K562 (cell line): Measurements from ENCODE around the gene EPSTI1. TPM values are rescaled to one million over a fixed set of nuclear protein-coding genes. Genes with fewer than 3 reads are reported as not detected.

Experiments used
- ATAC-seq: fragments of 200-7000 bp; cut with Tn5 transposase; 3 replicates; pipeline ENCODE4 v1.9.1; 2020; ENCODE audit warnings: moderate library complexity
- BruUV-seq: library from RNA; stranded (reverse); fragments of 400-500 nt; replicated peaks from 2 replicates; lab custom pipeline; 2021; lab: Mats Ljungman, UMichigan
- CTCF ChIA-PET: fragments of 300-600 bp; formaldehyde crosslinking; extraction: SDS; loops from one replicate; lab custom pipeline; 2021; ENCODE audit warnings: low intra/inter-chr PET ratio; lab: Yijun Ruan, JAX
- POLR2A ChIA-PET: fragments of 300-600, 350-650 bp; sonication (Branson Sonifier 250); formaldehyde crosslinking; extraction: SDS; loops from one replicate; lab custom pipeline; 2021; ENCODE audit warnings: antibody characterized with exemption, inconsistent platforms; lab: Yijun Ruan, JAX
- DNase-seq, 4 experiments: peaks; one replicate each; pipeline versions ENCODE4 v3.0.0 to v3.0.0-alpha.2; 2011 to 2018; ENCODE audit warnings: low spot score in 3 of 4, mixed read lengths in 3 of 4; ENCODE audit errors: extremely low read depth in 1 of 4
- FAIRE-seq: peaks from 2 replicates; lab custom pipeline; 2011; peaks lifted over from hg19 to GRCh38; lab: Jason Lieb, UNC
- H2AFZ ChIP-seq: 2 replicates; pipeline ENCODE4 v1.6.0; 2011; ENCODE audit warnings: low read depth, low read length, control low read depth, inconsistent platforms
- H3K27ac ChIP-seq: fragments of 200-600 bp; 3 replicates; pipeline ENCODE4 v1.8.0; 2011; ENCODE audit warnings: low read depth, mild to moderate bottlenecking, control low read depth, inconsistent platforms, low read length, moderate library complexity, mixed read lengths; ENCODE audit errors: extremely low read depth
- H3K27me3 ChIP-seq, 2 experiments: fragments of 300-600 bp in 1 of 2; 2 replicates in 1 of 2; 3 replicates in 1 of 2; pipeline versions ENCODE4 v1.6.0 to v1.8.0; 2011; ENCODE audit warnings: inconsistent platforms in 2 of 2, low read length in 2 of 2, mild to moderate bottlenecking in 1 of 2, mixed read lengths in 1 of 2, moderate library complexity in 1 of 2; ENCODE audit not compliant: control insufficient read depth in 2 of 2, insufficient read depth in 2 of 2
- H3K36me3 ChIP-seq: fragments of 300-600 bp; 3 replicates; pipeline ENCODE4 v1.8.0; 2011; ENCODE audit warnings: mild to moderate bottlenecking, low read length, inconsistent platforms; ENCODE audit not compliant: control insufficient read depth, insufficient read depth
- H3K4me1 ChIP-seq, 2 experiments: fragments of 200-600 bp in 1 of 2; replicated peaks in 1 of 2; 2 replicates in 1 of 2; 3 replicates in 1 of 2; pipeline versions ENCODE4 v1.5.1 to v1.8.0; 2011; ENCODE audit warnings: inconsistent platforms in 2 of 2, low read length in 2 of 2, mild to moderate bottlenecking in 1 of 2, mixed read lengths in 1 of 2, moderate library complexity in 1 of 2; ENCODE audit not compliant: control insufficient read depth in 2 of 2, insufficient read depth in 2 of 2
- H3K4me2 ChIP-seq: 2 replicates; pipeline ENCODE4 v1.6.1; 2011; ENCODE audit warnings: low read length, control low read depth, inconsistent platforms, mixed read lengths; ENCODE audit not compliant: insufficient read depth
- H3K4me3 ChIP-seq: fragments of 200-600 bp; sonication (generic), shearing (Covaris generic); 2 replicates; pipeline ENCODE4 v1.5.1; 2016; ENCODE audit warnings: control low read depth, inconsistent platforms
- H3K79me2 ChIP-seq: fragments of 200-600 bp; 3 replicates; pipeline ENCODE4 v1.8.0; 2011; ENCODE audit warnings: low read length, inconsistent platforms; ENCODE audit not compliant: control insufficient read depth, insufficient read depth
- H3K9ac ChIP-seq, 2 experiments: 2 replicates each; pipeline versions ENCODE4 v1.6.0 to v1.6.1; 2011; ENCODE audit warnings: low read depth in 2 of 2, low read length in 2 of 2, control low read depth in 1 of 2, inconsistent platforms in 1 of 2, mild to moderate bottlenecking in 1 of 2, mixed read lengths in 1 of 2; ENCODE audit not compliant: insufficient read depth in 1 of 2
- H3K9me1 ChIP-seq: one replicate; pipeline ENCODE4 v1.6.0; 2011; ENCODE audit warnings: inconsistent platforms, mild to moderate bottlenecking, low read length, moderate library complexity; ENCODE audit not compliant: control insufficient read depth, insufficient read depth
- H3K9me3 ChIP-seq: replicated peaks from 2 replicates; pipeline ENCODE4 v1.5.1; 2011; ENCODE audit warnings: low read depth, low read length, inconsistent platforms; ENCODE audit not compliant: control insufficient read depth, insufficient read depth
- H4K20me1 ChIP-seq: replicated peaks from 2 replicates; pipeline ENCODE4 v1.6.1; 2011; ENCODE audit warnings: low read length, inconsistent platforms, mixed read lengths; ENCODE audit not compliant: control insufficient read depth, insufficient read depth
- BRCA1 ChIP-seq, 2 experiments: fragments of 450-650 bp in 1 of 2; sonication (generic) in 1 of 2; formaldehyde crosslinking in 1 of 2; IDR thresholded peaks; 2 replicates each; pipeline versions ENCODE4 v1.5.0 to v1.6.1; 2017 to 2020; ENCODE audit warnings: mild to moderate bottlenecking in 1 of 2, missing genetic modification reagents in 1 of 2
- ESRRA ChIP-seq: fragments of 450-650 bp; IDR thresholded peaks from 2 replicates; pipeline ENCODE4 v1.6.1; 2014; ENCODE audit warnings: low read depth, mild to moderate bottlenecking, moderate library complexity, borderline replicate concordance
- HES1 ChIP-seq: fragments of 450-650 bp; IDR thresholded peaks from 2 replicates; pipeline ENCODE4 v1.6.1; 2016; ENCODE audit warnings: low read depth, mild to moderate bottlenecking, moderate library complexity
- MEIS2 ChIP-seq: fragments of 450-650 bp; IDR thresholded peaks from 2 replicates; pipeline ENCODE4 v1.6.1; 2014; ENCODE audit warnings: mild to moderate bottlenecking; ENCODE audit not compliant: partially characterized antibody
- MYNN ChIP-seq, 2 experiments: sonication (generic); formaldehyde crosslinking in 1 of 2; IDR thresholded peaks; 2 replicates each; pipeline versions ENCODE4 v1.5.0 to v1.6.1; 2016 to 2020; ENCODE audit warnings: antibody characterized with exemption in 1 of 2, missing genetic modification reagents in 1 of 2
- RBBP5 ChIP-seq: fragments of 200-600 bp; sonication (generic); IDR thresholded peaks from 2 replicates; pipeline ENCODE4 v1.6.1; 2012; ENCODE audit warnings: borderline replicate concordance, mild to moderate bottlenecking, low read length, control low read depth, inconsistent platforms; ENCODE audit not compliant: insufficient read depth, poor library complexity, severe bottlenecking
- THAP12 ChIP-seq: fragments of 250-450 bp; sonication (Bioruptor Pico); IDR thresholded peaks from 2 replicates; pipeline ENCODE4 v1.9.0; 2021; ENCODE audit warnings: mild to moderate bottlenecking, inconsistent platforms
- TRIM25 ChIP-seq: fragments of 450-650 bp; IDR thresholded peaks from 2 replicates; pipeline ENCODE4 v1.7.0; 2016; ENCODE audit warnings: borderline replicate concordance
- ZBTB5 ChIP-seq: fragments of 450-650 bp; IDR thresholded peaks from 2 replicates; pipeline ENCODE4 v1.6.1; 2017; ENCODE audit warnings: antibody characterized with exemption
- WGBS: fragments of 100-300 bp; shearing (Covaris generic); methylation state at CpG from one replicate; pipeline ENCODE4 v1.1.6; 2016; ENCODE audit warnings: low coverage, mixed read lengths; ENCODE audit not compliant: insufficient coverage; ENCODE audit errors: missing lambda C conversion rate; 5-methylcytosine and 5-hydroxymethylcytosine counted together
- in situ Hi-C: fragments of 300-500 bp; cut with MboI; formaldehyde crosslinking; loops from 4 replicates; pipeline ENCODE4 v1.15.0; 2018; ENCODE audit warnings: inconsistent platforms, mixed read lengths
- intact Hi-C: fragments of 100-400 bp; cut with micrococcal nuclease; formaldehyde crosslinking; loops from 2 replicates; pipeline ENCODE4 v1.14.2; 2022
- polyA plus RNA-seq, 8 experiments: library from polyadenylated mRNA; depleted of rRNA in 4 of 8; stranded (reverse) in 5 of 8; unstranded in 3 of 8; fragments of >200 nt; fragmentation: Nextera tagmentation in 2 of 8; fragmentation: Illumina TruSeq in 1 of 8; extraction: Ambion mirVana in 2 of 8; extraction: Trizol in 1 of 8; gene quantifications; 2 replicates each; pipeline versions ENCODE4 v1.2.1 to v1.2.3, GENCODE V29; 2011 to 2014; ENCODE audit warnings: inconsistent platforms in 1 of 8, missing spikeins in 1 of 8
- total RNA-seq, 7 experiments: library from RNA; depleted of rRNA in 6 of 7; stranded (reverse); fragments of >200 nt in 6 of 7; fragmentation: Illumina TruSeq in 2 of 7; extraction: Trizol in 2 of 7; gene quantifications; 2 replicates each; pipeline versions ENCODE4 v1.2.1 to v1.2.3, GENCODE V29; 2011 to 2021; ENCODE audit warnings: low replicate concordance in 1 of 7

The EPSTI1 gene
- total and polyA plus RNA-seq, 9 of the 15 experiments (the other 6 are each of a cell fraction or from before 2014, with no cell fraction given), result 0.18 to 1.0 TPM; not detected in 7

GRCh38 chr13:42860485-42860884 lies 131.6 kb downstream of the EPSTI1 start:
- Histone ChIP-seq H3K9me3 (no peaks in the 10 kb centered on the region), H2AFZ (no peak overlapping the region), H3K4me3 (no peak overlapping the region), H3K4me2 (no peak overlapping the region), H3K36me3 (no peaks in the 10 kb centered on the region), H3K27me3 (no peaks in the 10 kb centered on the region), H3K9me1 (no peaks in the 10 kb centered on the region), H3K79me2 (no peaks in the 10 kb centered on the region), H4K20me1 (no peaks in the 10 kb centered on the region), H3K9ac (no peak overlapping the region), H3K27ac (no peak overlapping the region), H3K4me1 (no peaks in the 10 kb centered on the region)
- FAIRE-seq (no peak), DNase-seq (no peak), ATAC-seq (no peak)
- BruUV-seq, result no TSS peak
- in situ Hi-C loops (no loop called here), intact Hi-C loops (no loop called here)
- ChIA-PET POLR2A (interaction anchor here (0.5 kb wide), 1 partner anchor 64 kb away, joined by 3 read pairs; no protein-coding TSS in a partner anchor), CTCF (no interaction called here)
- 2% methylated on average over 4 of the region's 4 CpGs for WGBS
- TF ChIP-seq ESRRA, result no peak
- no peak for TF ChIP-seq RBBP5
- TF ChIP-seq MYNN (IDR thresholded peaks at IDR 0.05), result no peak
- no peak for TF ChIP-seq MYNN (CRISPR knock-in tag; IDR thresholded peaks at IDR 0.05)
- TF ChIP-seq MEIS2, result no peak
- TF ChIP-seq BRCA1 (IDR thresholded peaks at IDR 0.05), result no peak
- no peak for TF ChIP-seq BRCA1 (CRISPR knock-in tag; IDR thresholded peaks at IDR 0.05)
- no peak for TF ChIP-seq HES1
- TF ChIP-seq ZBTB5, result no peak
- no peak for TF ChIP-seq TRIM25
- no peak for TF ChIP-seq THAP12 (CRISPR knock-in tag)
